Endothelial cell of umbilical vein (primary cell): Measurements from ENCODE around the gene RNF4. TPM values are rescaled to one million over a fixed set of nuclear protein-coding genes. Genes with fewer than 3 reads are reported as not detected.

Source experiments
- BruUV-seq: library from RNA; stranded (reverse); fragments of 400-500 nt; replicated peaks from 2 replicates; lab custom pipeline; 2021; lab: Mats Ljungman, UMichigan
- CTCF ChIA-PET: fragments of 300-600, 350-600 bp; sonication (Branson Sonifier 250); formaldehyde crosslinking; loops from one replicate; lab custom pipeline; 2021; ENCODE audit warnings: antibody characterized with exemption, inconsistent platforms; lab: Charles Lee
- POLR2A ChIA-PET: fragments of 300-600, 350-600 bp; sonication (Branson Sonifier 250); formaldehyde crosslinking; loops from one replicate; lab custom pipeline; 2021; ENCODE audit warnings: antibody characterized with exemption, inconsistent platforms; lab: Charles Lee
- DNase-seq: peaks from one replicate; pipeline ENCODE4 v3.0.0-alpha.2; 2011; ENCODE audit warnings: low read depth, low spot score
- FAIRE-seq: peaks from 2 replicates; lab custom pipeline; 2011; peaks lifted over from hg19 to GRCh38; lab: Jason Lieb, UNC
- H2AFZ ChIP-seq: 2 replicates; pipeline ENCODE4 v1.6.0; 2012; ENCODE audit warnings: low read depth, low read length, control low read depth, inconsistent platforms
- H3K27ac ChIP-seq: 2 replicates; pipeline ENCODE4 v1.5.1; 2011; ENCODE audit warnings: low read depth, mild to moderate bottlenecking, control low read depth, low read length, moderate library complexity; ENCODE audit not compliant: insufficient read depth
- H3K27me3 ChIP-seq, 2 experiments: 2 replicates each; pipeline versions ENCODE4 v1.6.0 to v1.6.1; 2011; ENCODE audit warnings: low read length in 2 of 2, mixed read lengths in 1 of 2; ENCODE audit not compliant: control insufficient read depth in 2 of 2, insufficient read depth in 2 of 2
- H3K36me3 ChIP-seq, 2 experiments: 2 replicates in 1 of 2; 3 replicates in 1 of 2; pipeline ENCODE4 v1.5.1; 2011; ENCODE audit warnings: low read length in 2 of 2, mild to moderate bottlenecking in 1 of 2, moderate library complexity in 1 of 2; ENCODE audit not compliant: control insufficient read depth in 2 of 2, insufficient read depth in 2 of 2; ENCODE audit errors: extremely low read depth in 1 of 2
- H3K4me1 ChIP-seq: 3 replicates; pipeline ENCODE4 v1.5.1; 2011; ENCODE audit warnings: mild to moderate bottlenecking, low read length; ENCODE audit not compliant: control insufficient read depth, insufficient read depth; ENCODE audit errors: extremely low read depth
- H3K4me2 ChIP-seq: 2 replicates; pipeline ENCODE4 v1.6.1; 2011; ENCODE audit warnings: low read length, control low read depth, mixed read lengths; ENCODE audit not compliant: insufficient read depth
- H3K4me3 ChIP-seq, 3 experiments: fragments of 200-600 bp in 1 of 3; sonication (generic), shearing (Covaris generic) in 1 of 3; replicated peaks in 1 of 3; 2 replicates each; pipeline ENCODE4 v1.5.1; 2011 to 2016; ENCODE audit warnings: control low read depth in 3 of 3, low read length in 3 of 3, mild to moderate bottlenecking in 2 of 3, inconsistent platforms in 1 of 3, low read depth in 1 of 3, moderate library complexity in 1 of 3; ENCODE audit not compliant: insufficient read depth in 1 of 3
- H3K79me2 ChIP-seq: 2 replicates; pipeline ENCODE4 v1.6.0; 2012; ENCODE audit warnings: low read length, inconsistent platforms; ENCODE audit not compliant: control insufficient read depth, insufficient read depth
- H3K9ac ChIP-seq: replicated peaks from 2 replicates; pipeline ENCODE3; 2011; ENCODE audit warnings: low read length, control low read depth; ENCODE audit not compliant: insufficient read depth; ENCODE audit errors: extremely low read depth
- H3K9me1 ChIP-seq: replicated peaks from 3 replicates; pipeline ENCODE4 v1.6.0; 2011; ENCODE audit warnings: mild to moderate bottlenecking, low read length; ENCODE audit not compliant: control insufficient read depth, insufficient read depth; ENCODE audit errors: extremely low read depth
- H3K9me3 ChIP-seq: replicated peaks from 2 replicates; pipeline ENCODE4 v1.5.1; 2012; ENCODE audit warnings: low read length, inconsistent platforms; ENCODE audit not compliant: control insufficient read depth, insufficient read depth
- H4K20me1 ChIP-seq: replicated peaks from 2 replicates; pipeline ENCODE3; 2011; ENCODE audit warnings: mild to moderate bottlenecking, low read length; ENCODE audit not compliant: control insufficient read depth, insufficient read depth; ENCODE audit errors: extremely low read depth
- CTCF ChIP-seq, 2 donors: IDR thresholded peaks; 1 replicate in 1 of 2; 2 replicates in 1 of 2; pipeline ENCODE4 v1.5.1; 2011; ENCODE audit warnings: low read length in 2 of 2, mild to moderate bottlenecking in 2 of 2, moderate library complexity in 2 of 2, control low read depth in 1 of 2, inconsistent platforms in 1 of 2, low read depth in 1 of 2; ENCODE audit not compliant: insufficient read depth in 1 of 2; ENCODE audit errors: extremely low read depth in 1 of 2
- EZH2 ChIP-seq: IDR thresholded peaks from 2 replicates; pipeline ENCODE4 v1.6.1; 2012; ENCODE audit warnings: borderline replicate concordance, low read depth, mild to moderate bottlenecking, moderate library complexity, low read length, inconsistent platforms; ENCODE audit not compliant: severe bottlenecking
- FOS ChIP-seq: IDR thresholded peaks from 2 replicates; pipeline ENCODE4 v1.6.1; 2011; ENCODE audit warnings: mild to moderate bottlenecking, low read length, moderate library complexity, borderline replicate concordance; ENCODE audit not compliant: insufficient read depth
- GATA2 ChIP-seq: IDR thresholded peaks from 2 replicates; pipeline ENCODE4 v1.7.0; 2011; ENCODE audit warnings: low read depth, mild to moderate bottlenecking, moderate library complexity, mixed read lengths, low read length; ENCODE audit not compliant: insufficient read length, insufficient read depth
- JUN ChIP-seq: IDR thresholded peaks from 2 replicates; pipeline ENCODE4 v1.6.1; 2011; ENCODE audit warnings: borderline replicate concordance, low read depth; ENCODE audit not compliant: insufficient read length, insufficient read depth
- MAX ChIP-seq: IDR thresholded peaks from 2 replicates; pipeline ENCODE4 v1.6.1; 2011; ENCODE audit not compliant: insufficient read depth, insufficient read length
- MYC ChIP-seq: IDR thresholded peaks from one replicate; pipeline ENCODE4 v1.6.1; 2011; ENCODE audit warnings: mild to moderate bottlenecking, low read depth, low read length
- POLR2A ChIP-seq: IDR thresholded peaks from 2 replicates; pipeline ENCODE4 v1.6.1; 2012; ENCODE audit warnings: low read depth, mild to moderate bottlenecking, control low read depth, low read length
- POLR2AphosphoS5 ChIP-seq: IDR thresholded peaks from 2 replicates; pipeline ENCODE4 v1.6.1; 2012; ENCODE audit warnings: low read depth, mild to moderate bottlenecking, control low read depth, low read length, moderate library complexity; ENCODE audit not compliant: insufficient read depth
- dilution Hi-C: fragments of 300-500 bp; cut with MboI; formaldehyde crosslinking; loops from one replicate; pipeline ENCODE4 v1.15.0; 2019; ENCODE audit warnings: low sequenced_read_pairs; ENCODE audit not compliant: extremely low pct_ligation_motif_present
- intact Hi-C: fragments of 100-400 bp; cut with micrococcal nuclease; formaldehyde crosslinking; loops from one replicate; pipeline ENCODE4 v1.10.0; 2022
- polyA plus RNA-seq, 4 experiments: library from polyadenylated mRNA; depleted of rRNA in 3 of 4; stranded (reverse) in 3 of 4; unstranded in 1 of 4; fragments of >200 nt; gene quantifications; 2 replicates each; pipeline versions ENCODE4 v1.2.1 to v1.2.3, GENCODE V29; 2011 to 2012; ENCODE audit warnings: missing spikeins in 1 of 4
- total RNA-seq: library from RNA; stranded (reverse); gene quantifications from 2 replicates; pipeline ENCODE4 v1.2.3, GENCODE V29; 2021

RNF4 gene
- total and polyA plus RNA-seq, 2 donors (not counting 3 experiments of a cell fraction or from before 2014, with no cell fraction given), result 64.3 to 71.4 TPM

- ChIA-PET CTCF (no interaction called here), POLR2A (no interaction called here)
- Histone ChIP-seq H3K36me3 (no peaks in the 10 kb centered on the region), H3K27me3 (no peaks in the 10 kb centered on the region), H3K9me3 (no peaks in the 10 kb centered on the region), H2AFZ (no peak overlapping the region), H3K4me2 (no peak overlapping the region), H4K20me1 (no peaks in the 10 kb centered on the region), H3K9ac (no peak overlapping the region), H3K79me2 (no peaks in the 10 kb centered on the region), H3K9me1 (no peaks in the 10 kb centered on the region), H3K4me3 (no peak overlapping the region), H3K4me1 (no peaks in the 10 kb centered on the region), H3K27ac (no peak overlapping the region)
- no peak for DNase-seq
- intact Hi-C loops, result no loop called here
- dilution Hi-C loops, result no loop called here
- BruUV-seq, result no TSS peak
- no peak for FAIRE-seq
- TF ChIP-seq FOS (no peak), JUN (no peak), MYC (no peak), GATA2 (no peak), POLR2AphosphoS5 (no peak), CTCF (IDR thresholded peaks at IDR 0.05; ENCODE audit: extremely low read depth in 1 of 2, insufficient read depth in 1 of 2, low read depth in 1 of 2, low read length in 2 of 2) (no peak), MAX (no peak), POLR2A (no peak), EZH2 (no peak)
Measured at GRCh38 chr4:2446656-2447564, 22.0 kb upstream of the RNF4 start.
